ENCODE measurements around the gene RPTOR.

GRCh38 chr17:80893604-80894438 lies 349.2 kb downstream of the RPTOR start:
- TF ChIP-seq POLR2A (IDR thresholded peaks at IDR 0.05; ENCODE audit: low read depth, low read length): no peak
- no peak for TF ChIP-seq SMC3 (IDR thresholded peaks at IDR 0.05; ENCODE audit: borderline replicate concordance, low read length)
- TF ChIP-seq EP300 (IDR thresholded peaks at IDR 0.05; ENCODE audit: borderline replicate concordance in 1 of 2, control insufficient read depth in 1 of 2, low read depth in 2 of 2, low read length in 2 of 2): no peak
- no peak for TF ChIP-seq GABPA (IDR thresholded peaks at IDR 0.05; ENCODE audit: low read depth)
- TF ChIP-seq, protein P1, sequence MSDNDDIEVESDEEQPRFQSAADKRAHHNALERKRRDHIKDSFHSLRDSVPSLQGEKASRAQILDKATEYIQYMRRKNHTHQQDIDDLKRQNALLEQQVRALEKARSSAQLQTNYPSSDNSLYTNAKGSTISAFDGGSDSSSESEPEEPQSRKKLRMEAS (IDR thresholded peaks at IDR 0.05; ENCODE audit: low read depth, low read length): no peak
- TF ChIP-seq TARDBP (IDR thresholded peaks at IDR 0.05; ENCODE audit: borderline replicate concordance): no peak
- TF ChIP-seq, protein P2, sequence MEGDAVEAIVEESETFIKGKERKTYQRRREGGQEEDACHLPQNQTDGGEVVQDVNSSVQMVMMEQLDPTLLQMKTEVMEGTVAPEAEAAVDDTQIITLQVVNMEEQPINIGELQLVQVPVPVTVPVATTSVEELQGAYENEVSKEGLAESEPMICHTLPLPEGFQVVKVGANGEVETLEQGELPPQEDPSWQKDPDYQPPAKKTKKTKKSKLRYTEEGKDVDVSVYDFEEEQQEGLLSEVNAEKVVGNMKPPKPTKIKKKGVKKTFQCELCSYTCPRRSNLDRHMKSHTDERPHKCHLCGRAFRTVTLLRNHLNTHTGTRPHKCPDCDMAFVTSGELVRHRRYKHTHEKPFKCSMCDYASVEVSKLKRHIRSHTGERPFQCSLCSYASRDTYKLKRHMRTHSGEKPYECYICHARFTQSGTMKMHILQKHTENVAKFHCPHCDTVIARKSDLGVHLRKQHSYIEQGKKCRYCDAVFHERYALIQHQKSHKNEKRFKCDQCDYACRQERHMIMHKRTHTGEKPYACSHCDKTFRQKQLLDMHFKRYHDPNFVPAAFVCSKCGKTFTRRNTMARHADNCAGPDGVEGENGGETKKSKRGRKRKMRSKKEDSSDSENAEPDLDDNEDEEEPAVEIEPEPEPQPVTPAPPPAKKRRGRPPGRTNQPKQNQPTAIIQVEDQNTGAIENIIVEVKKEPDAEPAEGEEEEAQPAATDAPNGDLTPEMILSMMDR (IDR thresholded peaks at IDR 0.05 in 2 of 3, conservative IDR thresholded peaks at IDR 0.05 in 1 of 3; ENCODE audit: control insufficient read depth in 2 of 3, extremely low read depth in 1 of 3, insufficient read depth in 1 of 3, low read depth in 3 of 3, low read length in 3 of 3): no peak
- TF ChIP-seq SRF (IDR thresholded peaks at IDR 0.05; ENCODE audit: low read depth in 2 of 2, low read length in 2 of 2): no peak
- no peak for TF ChIP-seq TCF7 (IDR thresholded peaks at IDR 0.05; ENCODE audit: borderline replicate concordance)
